Stimulated activated CD4-positive, alpha-beta T cell treated with anti-CD3 and anti-CD28 coated beads, Interleukin-4, amount 100 ng/mL, for 24 hours (primary cell): ENCODE results near the gene PRDM15.

Experiments used
- DNase-seq: peaks from one replicate; pipeline ENCODE4 v3.0.0-alpha.2; 2020

PRDM15 gene

DNA sequence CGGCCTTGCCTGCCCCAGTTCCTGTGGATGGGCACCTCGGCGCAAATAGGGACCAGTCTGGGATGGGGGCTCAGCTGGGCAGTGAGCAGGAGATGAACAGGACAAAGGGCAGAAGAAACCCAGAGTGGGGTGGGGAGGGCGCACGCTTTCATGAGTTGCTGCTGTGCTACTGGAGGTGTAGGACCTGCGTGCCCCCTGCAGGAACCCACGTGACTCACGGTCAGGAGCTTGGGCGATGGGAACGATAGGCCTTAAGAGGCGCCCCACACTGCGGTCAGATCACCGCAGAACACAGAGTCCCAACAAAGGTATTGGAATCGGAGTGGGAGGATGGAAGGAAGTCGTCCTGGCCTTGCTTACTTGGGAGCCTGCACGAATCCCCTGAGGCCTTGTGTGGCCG, 17.2 kb downstream of the PRDM15 start:
- DNase-seq: no peak

GRCh38 chr21:41861255-41861654, 17.9 kb downstream of the PRDM15 start:
- DNase-seq: no peak

- no peak for DNase-seq
Measured at GRCh38 chr21:41859297-41859980, 19.7 kb downstream of the PRDM15 start.

- no peak for DNase-seq
Measured at GRCh38 chr21:41858466-41859296, 20.5 kb downstream of the PRDM15 start.

DNA sequence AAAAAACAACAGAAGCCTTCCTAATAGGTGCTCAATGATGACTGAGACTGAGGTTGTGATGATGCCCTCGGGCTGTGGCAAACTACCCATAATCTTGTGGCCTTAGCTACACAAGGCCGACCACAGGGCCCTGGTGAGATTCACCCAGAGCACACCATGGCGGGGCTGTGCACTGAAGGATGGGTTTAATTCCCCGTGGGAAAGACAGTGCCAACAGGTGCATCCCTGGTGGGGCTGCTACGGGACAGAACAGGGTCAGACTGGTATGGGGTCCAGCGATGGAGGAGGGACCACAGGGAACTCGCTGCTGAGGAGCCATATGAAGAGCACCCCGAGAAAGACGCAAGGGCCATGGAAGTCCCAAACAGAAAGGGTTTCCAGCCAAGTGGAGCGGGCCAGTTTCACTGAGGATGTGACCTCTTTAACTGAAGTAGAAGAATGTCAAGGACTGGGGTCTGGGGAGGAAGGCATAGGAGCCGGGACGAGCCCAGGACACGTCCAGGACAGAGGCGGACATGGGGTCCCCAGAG, 21.3 kb downstream of the PRDM15 start:
- DNase-seq: no peak

GRCh38 chr21:41856572-41856971, 22.6 kb downstream of the PRDM15 start:
- DNase-seq: no peak

GRCh38 chr21:41854426-41854995, 24.6 kb downstream of the PRDM15 start:
- no peak for DNase-seq

DNA sequence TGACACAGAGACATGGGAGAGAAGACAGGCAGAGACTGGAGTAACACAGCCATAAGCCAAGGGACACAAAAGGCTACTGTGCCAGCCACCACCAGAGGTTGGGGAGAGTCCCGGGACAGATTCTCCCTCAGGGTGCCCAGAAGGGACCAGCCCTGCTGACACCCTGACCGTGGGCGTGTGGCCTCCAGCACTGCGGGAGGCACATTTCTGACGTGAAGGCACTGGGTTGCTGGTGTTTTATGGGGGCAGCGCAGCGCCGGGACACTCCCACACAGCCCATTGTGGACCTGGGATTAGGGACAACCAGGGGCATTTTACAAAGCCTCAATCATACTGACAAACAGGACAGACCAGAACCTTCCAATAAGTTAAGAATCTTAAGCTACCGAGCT, 26.2 kb downstream of the PRDM15 start:
- no peak for DNase-seq

DNA sequence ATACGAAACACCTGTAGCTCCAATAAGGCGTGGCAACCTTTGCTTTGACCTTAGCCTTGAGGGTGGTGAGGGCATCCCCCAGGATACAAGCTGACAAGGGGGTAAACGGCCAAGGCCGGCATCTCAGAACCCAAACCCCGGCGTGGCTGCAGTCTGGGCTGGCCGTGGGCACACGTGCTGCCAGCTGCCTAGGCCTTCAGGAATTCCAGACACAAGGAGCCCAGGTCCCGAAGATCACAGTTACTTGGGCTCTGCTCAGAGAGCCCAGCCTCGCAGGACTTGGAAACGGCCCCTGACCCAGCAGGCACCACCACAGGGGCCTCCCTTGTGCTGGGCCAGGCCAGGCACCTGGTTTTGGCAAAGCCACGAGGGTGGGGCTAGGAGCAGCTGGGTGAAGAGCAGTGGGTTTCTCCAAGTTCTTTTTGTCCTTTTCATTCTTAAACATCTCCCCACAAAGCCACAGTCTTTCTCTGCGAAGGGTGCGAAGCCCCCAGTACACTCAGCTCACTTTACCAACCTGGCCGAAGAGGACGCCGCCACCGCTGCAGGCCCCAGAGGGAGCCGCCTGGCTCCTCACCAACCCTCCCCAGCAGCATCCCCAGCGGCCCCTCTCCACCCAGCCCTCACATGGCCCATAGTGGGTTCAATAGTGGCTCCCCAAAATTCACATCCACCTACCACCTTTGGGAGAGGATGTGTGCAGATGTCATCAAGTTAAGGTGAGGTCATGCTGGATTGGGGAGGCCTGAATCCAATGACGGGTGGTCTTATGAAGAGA, 26.8 kb downstream of the PRDM15 start:
- DNase-seq: no peak

- no peak for DNase-seq
Measured at GRCh38 chr21:41851090-41851790, 27.9 kb downstream of the PRDM15 start.

DNA sequence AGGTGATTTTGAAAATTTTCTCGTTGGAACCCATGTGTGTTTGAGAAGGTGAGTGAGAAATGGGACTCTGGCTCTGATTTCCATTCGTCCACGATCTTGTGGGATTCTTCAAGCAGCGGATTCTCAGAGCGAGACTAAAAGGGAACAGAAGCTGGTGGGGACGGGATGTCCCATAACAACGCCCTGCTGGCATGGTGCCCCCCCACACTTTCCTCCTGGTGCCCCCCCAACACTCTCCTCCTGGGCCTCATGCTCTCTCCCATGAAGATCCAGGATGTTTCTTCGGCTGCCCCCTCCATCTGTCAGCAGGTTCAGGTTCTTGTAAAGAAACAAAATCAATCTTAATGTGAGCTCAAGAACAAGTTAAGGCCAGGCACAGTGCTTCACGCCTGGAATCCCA, 29.1 kb downstream of the PRDM15 start:
- DNase-seq: no peak

DNA sequence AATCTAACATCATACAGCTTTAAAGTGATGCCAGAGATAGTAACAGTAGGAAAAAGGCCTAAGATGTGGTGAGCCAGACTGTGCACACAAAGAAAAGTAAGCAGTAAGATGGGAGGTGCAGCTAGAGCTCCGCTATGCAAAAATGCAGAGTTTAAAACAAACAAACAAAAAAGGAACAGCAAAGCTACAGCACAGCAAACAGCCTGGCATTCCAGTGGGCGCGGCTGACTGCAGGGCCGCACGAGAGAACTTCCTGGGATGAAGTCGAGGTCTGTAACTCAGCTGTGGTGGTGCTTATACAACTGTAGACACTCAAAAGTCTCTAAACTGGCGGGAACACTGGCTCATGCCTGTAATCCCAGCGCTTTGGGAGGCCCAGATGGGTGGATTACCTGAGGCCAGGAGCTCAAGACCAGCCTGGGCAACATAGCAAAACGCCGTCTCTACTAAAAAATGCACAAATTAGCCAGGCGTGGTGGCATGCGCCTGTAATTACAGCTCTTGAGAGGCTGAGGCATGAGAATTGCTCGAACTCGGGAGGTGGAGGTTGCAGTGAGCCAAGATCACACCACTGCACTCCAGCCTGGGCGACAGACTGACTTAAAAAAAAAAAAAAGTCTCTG, 30.1 kb downstream of the PRDM15 start:
- no peak for DNase-seq

DNA sequence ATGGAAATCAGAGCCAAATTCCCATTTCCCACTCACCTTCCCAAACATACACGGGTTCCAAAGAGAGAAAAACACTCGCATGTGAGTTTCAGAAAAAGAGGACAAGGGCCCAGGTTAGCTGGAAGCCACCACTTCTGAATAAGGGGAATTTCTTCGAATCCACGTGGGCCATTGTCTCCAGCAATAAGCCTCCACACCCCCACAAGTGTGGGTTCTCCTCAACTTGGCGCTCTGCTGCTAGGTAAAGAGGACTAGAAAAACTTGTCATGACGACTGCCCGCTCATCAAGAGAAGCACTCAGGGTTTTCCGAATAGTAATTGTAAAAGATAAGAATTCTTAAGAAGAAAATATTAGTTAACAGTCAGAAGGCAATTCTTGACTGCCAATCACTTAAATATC, 30.6 kb downstream of the PRDM15 start:
- DNase-seq: no peak

DNA sequence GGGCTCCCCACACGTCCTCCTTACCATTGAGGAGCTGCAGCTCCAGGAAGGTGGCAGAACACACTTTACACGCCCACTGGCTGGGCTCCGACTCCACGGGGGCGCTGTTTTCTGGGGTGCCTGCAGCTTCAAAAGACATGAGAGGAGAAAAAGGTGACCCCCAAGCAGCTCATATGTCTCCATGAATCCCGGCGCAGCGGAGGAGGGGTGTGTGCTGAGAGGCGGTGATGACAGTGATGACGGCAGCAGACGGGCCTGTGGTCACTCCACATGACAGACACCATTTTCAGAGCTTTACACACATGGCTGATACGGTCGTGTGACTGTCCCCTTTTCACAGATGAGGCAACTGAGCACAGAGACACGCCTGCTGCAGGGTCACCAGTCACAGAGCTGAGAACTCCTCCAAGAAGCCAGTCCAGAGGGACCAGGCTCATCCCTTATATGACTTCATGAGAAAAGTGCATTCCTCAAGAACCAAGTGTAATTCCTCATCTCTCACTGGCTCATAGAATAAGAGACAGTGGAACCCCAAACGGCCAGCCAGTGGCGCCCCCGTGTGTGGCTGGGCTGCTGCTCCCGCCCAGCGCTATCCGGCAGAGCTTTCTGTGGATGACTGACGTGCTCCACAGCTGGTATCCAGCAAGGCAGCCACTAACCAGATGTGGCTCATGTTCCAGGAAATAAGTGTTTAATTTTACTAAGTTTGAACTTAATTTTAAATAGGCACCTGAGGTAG, 31.9 kb downstream of the PRDM15 start:
- no peak for DNase-seq

DNA sequence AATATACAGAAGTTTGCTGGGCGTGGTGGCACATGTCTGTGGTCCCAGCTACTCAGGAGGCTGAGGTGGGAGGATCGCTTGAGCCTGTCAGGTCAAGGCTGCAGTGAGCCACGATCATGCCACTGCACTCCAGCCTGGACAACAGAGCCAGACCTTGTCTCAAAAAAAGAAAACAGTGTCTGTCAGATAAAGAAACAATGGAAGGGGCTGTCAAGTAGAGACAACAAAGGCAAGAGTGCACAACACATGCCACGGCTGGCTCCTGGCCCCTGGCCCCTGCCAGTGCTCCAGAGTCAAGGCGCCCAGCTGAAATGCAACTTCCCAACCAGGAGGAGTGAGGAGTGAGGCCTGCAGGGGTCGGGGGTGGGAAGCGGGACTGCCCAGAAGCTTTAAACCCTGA, 32.6 kb downstream of the PRDM15 start:
- no peak for DNase-seq

DNA sequence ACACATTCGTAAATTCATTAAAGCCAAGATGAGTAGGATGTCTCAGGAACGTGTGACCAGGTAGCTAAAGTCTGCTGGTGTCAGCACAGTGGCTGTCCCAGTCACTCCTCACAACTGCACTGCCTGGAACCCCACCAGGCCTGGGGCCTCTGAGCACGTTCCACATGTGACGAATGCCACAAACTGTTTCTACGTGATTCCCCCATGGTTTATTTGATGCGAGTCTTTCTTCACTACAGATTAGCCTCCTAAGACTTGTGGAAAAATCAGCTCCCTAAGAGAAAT, 33.2 kb downstream of the PRDM15 start:
- no peak for DNase-seq

GRCh38 chr21:41845310-41846032, 33.7 kb downstream of the PRDM15 start:
- DNase-seq: no peak

GRCh38 chr21:41843584-41843983, 35.6 kb downstream of the PRDM15 start:
- DNase-seq: no peak

- no peak for DNase-seq
Measured at GRCh38 chr21:41840880-41841279, 38.3 kb downstream of the PRDM15 start.

- no peak for DNase-seq
Measured at GRCh38 chr21:41839387-41840000, 39.6 kb downstream of the PRDM15 start.
